Trophoblast cell (in vitro differentiated cells and primary cell): ENCODE measurements around the gene HPSE2.

Experiments
- DNase-seq, 2 donors: peaks; one replicate each; pipeline ENCODE4 v3.0.0-alpha.2; 2016
- H2AFZ ChIP-seq: 2 replicates; pipeline ENCODE4 v1.6.1; 2013; ENCODE audit warnings: low read length, moderate library complexity, mild to moderate bottlenecking; ENCODE audit not compliant: insufficient read depth, poor library complexity
- H2AK5ac ChIP-seq: 2 replicates; pipeline ENCODE4 v1.6.1; 2013; ENCODE audit warnings: mild to moderate bottlenecking, low read length
- H2BK120ac ChIP-seq: 2 replicates; pipeline ENCODE4 v1.6.1; 2013; ENCODE audit warnings: low read length, mild to moderate bottlenecking, moderate library complexity; ENCODE audit not compliant: insufficient read depth, poor library complexity
- H2BK12ac ChIP-seq: 2 replicates; pipeline ENCODE4 v1.6.1; 2013; ENCODE audit warnings: mild to moderate bottlenecking, low read length, moderate library complexity
- H2BK5ac ChIP-seq: 2 replicates; pipeline ENCODE4 v1.6.1; 2013; ENCODE audit warnings: low read length, low read depth, moderate library complexity, mild to moderate bottlenecking; ENCODE audit not compliant: poor library complexity
- H3K14ac ChIP-seq: 2 replicates; pipeline ENCODE4 v1.6.1; 2013; ENCODE audit warnings: mild to moderate bottlenecking, low read length
- H3K18ac ChIP-seq: 2 replicates; pipeline ENCODE4 v1.6.1; 2013; ENCODE audit warnings: mild to moderate bottlenecking, low read length
- H3K23ac ChIP-seq: 2 replicates; pipeline ENCODE4 v1.6.1; 2013; ENCODE audit warnings: low read length
- H3K27ac ChIP-seq: 2 replicates; pipeline ENCODE4 v1.5.1; 2013; ENCODE audit warnings: low read depth, mild to moderate bottlenecking, inconsistent platforms, low read length, moderate library complexity
- H3K27me3 ChIP-seq: 2 replicates; pipeline ENCODE4 v1.6.1; 2013; ENCODE audit warnings: inconsistent platforms, mild to moderate bottlenecking, low read length, moderate library complexity; ENCODE audit not compliant: insufficient read depth
- H3K36me3 ChIP-seq, 2 experiments: 1 replicate in 1 of 2; 2 replicates in 1 of 2; pipeline ENCODE4 v1.6.1; 2013; ENCODE audit warnings: low read length in 2 of 2, mild to moderate bottlenecking in 2 of 2, moderate library complexity in 1 of 2; ENCODE audit not compliant: insufficient read depth in 2 of 2, control insufficient read depth in 1 of 2
- H3K4ac ChIP-seq: 2 replicates; pipeline ENCODE4 v1.6.1; 2013; ENCODE audit warnings: low read depth, mild to moderate bottlenecking, low read length, moderate library complexity
- H3K4me1 ChIP-seq, 2 experiments: 1 replicate in 1 of 2; 2 replicates in 1 of 2; pipeline ENCODE4 v1.6.1; 2013; ENCODE audit warnings: low read length in 2 of 2, mild to moderate bottlenecking in 2 of 2, moderate library complexity in 1 of 2; ENCODE audit not compliant: insufficient read depth in 2 of 2, control insufficient read depth in 1 of 2
- H3K4me2 ChIP-seq: 2 replicates; pipeline ENCODE4 v1.6.1; 2013; ENCODE audit warnings: inconsistent platforms, mild to moderate bottlenecking, low read length, moderate library complexity
- H3K4me3 ChIP-seq: 2 replicates; pipeline ENCODE4 v1.5.1; 2013; ENCODE audit warnings: mild to moderate bottlenecking, low read depth, low read length, inconsistent platforms
- H3K79me1 ChIP-seq: one replicate; pipeline ENCODE4 v1.6.1; 2013; ENCODE audit warnings: low read length
- H3K79me2 ChIP-seq: 2 replicates; pipeline ENCODE4 v1.6.1; 2013; ENCODE audit warnings: low read length, mild to moderate bottlenecking; ENCODE audit not compliant: control insufficient read depth, insufficient read depth, poor library complexity
- H3K9ac ChIP-seq: 2 replicates; pipeline ENCODE4 v1.6.1; 2013; ENCODE audit warnings: mild to moderate bottlenecking, low read length
- H3K9me3 ChIP-seq: 2 replicates; pipeline ENCODE4 v1.6.1; 2013; ENCODE audit warnings: low read depth, mild to moderate bottlenecking, control low read depth, inconsistent platforms, low read length; ENCODE audit not compliant: insufficient read depth
- H4K12ac ChIP-seq: 2 replicates; pipeline ENCODE4 v1.6.1; 2013; ENCODE audit warnings: low read depth, mild to moderate bottlenecking, low read length, moderate library complexity
- H4K8ac ChIP-seq: 2 replicates; pipeline ENCODE4 v1.6.1; 2013; ENCODE audit warnings: low read depth, mild to moderate bottlenecking, low read length, moderate library complexity
- H4K91ac ChIP-seq: one replicate; pipeline ENCODE4 v1.6.1; 2013; ENCODE audit warnings: low read depth, mild to moderate bottlenecking, low read length, moderate library complexity
- WGBS: extraction: QIAGEN DNeasy Blood & Tissue Kit; methylation state at CpG from one replicate; pipeline ENCODE4 v1.1.7; 2013; ENCODE audit warnings: missing lambda C conversion rate; ENCODE audit not compliant: insufficient read length, insufficient coverage; ENCODE audit errors: extremely low coverage; 5-methylcytosine and 5-hydroxymethylcytosine counted together

The HPSE2 gene

GRCh38 chr10:98848361-98848760 is 387.3 kb downstream of the HPSE2 start:
- H2AFZ ChIP-seq = no peak overlapping the region
- H3K23ac ChIP-seq = no peak overlapping the region
- H3K18ac ChIP-seq = no peak overlapping the region
- H2BK5ac ChIP-seq = no peak overlapping the region
- H2BK12ac ChIP-seq = no peak overlapping the region
- H3K79me2 ChIP-seq = no peaks in the 10 kb centered on the region
- H4K12ac ChIP-seq = no peak overlapping the region
- no peak overlapping the region for H3K4ac ChIP-seq
- no peak overlapping the region for H4K91ac ChIP-seq
- H3K14ac ChIP-seq = no peak overlapping the region
- no peaks in the 10 kb centered on the region for H3K36me3 ChIP-seq
- H3K27me3 ChIP-seq = no peaks in the 10 kb centered on the region
- no peaks in the 10 kb centered on the region for H3K79me1 ChIP-seq
- H3K4me1 ChIP-seq = no peaks in the 10 kb centered on the region
- no peak overlapping the region for H3K4me3 ChIP-seq
- no peak overlapping the region for H2BK120ac ChIP-seq
- no peaks in the 10 kb centered on the region for H3K9me3 ChIP-seq
- no CpG with 5 or more reads among the region's 2 CpGs for WGBS
- no peak overlapping the region for H3K9ac ChIP-seq
- no peak overlapping the region for H3K4me2 ChIP-seq
- no peak overlapping the region for H4K8ac ChIP-seq
- no peak overlapping the region for H3K27ac ChIP-seq
- no peak for DNase-seq
- no peak overlapping the region for H2AK5ac ChIP-seq

GRCh38 chr10:98846787-98847186 is 388.9 kb downstream of the HPSE2 start:
- H3K36me3 ChIP-seq = no peaks in the 10 kb centered on the region
- WGBS = no CpG with 5 or more reads among the region's 2 CpGs
- H3K14ac ChIP-seq = no peak overlapping the region
- H3K9ac ChIP-seq = no peak overlapping the region
- no peak overlapping the region for H2BK12ac ChIP-seq
- H3K23ac ChIP-seq = no peak overlapping the region
- H2BK5ac ChIP-seq = no peak overlapping the region
- no peaks in the 10 kb centered on the region for H3K79me1 ChIP-seq
- no peak overlapping the region for H2BK120ac ChIP-seq
- no peak for DNase-seq
- no peak overlapping the region for H3K4me2 ChIP-seq
- no peak overlapping the region for H2AK5ac ChIP-seq
- no peak overlapping the region for H3K4me3 ChIP-seq
- no peaks in the 10 kb centered on the region for H3K27me3 ChIP-seq
- H3K27ac ChIP-seq = no peak overlapping the region
- no peak overlapping the region for H4K91ac ChIP-seq
- no peak overlapping the region for H2AFZ ChIP-seq
- no peak overlapping the region for H3K18ac ChIP-seq
- no peak overlapping the region for H4K8ac ChIP-seq
- H3K9me3 ChIP-seq = no peaks in the 10 kb centered on the region
- H3K4ac ChIP-seq = no peak overlapping the region
- no peaks in the 10 kb centered on the region for H3K79me2 ChIP-seq
- no peaks in the 10 kb centered on the region for H3K4me1 ChIP-seq
- no peak overlapping the region for H4K12ac ChIP-seq

- Histone ChIP-seq H2AFZ (no peak overlapping the region), H3K27me3 (no peaks in the 10 kb centered on the region), H3K4me1 (peaks cover 0 to 3% of the 10 kb centered on the region in 2 experiments), H3K18ac (no peak overlapping the region), H2BK5ac (no peak overlapping the region), H3K36me3 (no peaks in the 10 kb centered on the region), H3K4me3 (no peak overlapping the region), H2AK5ac (no peak overlapping the region), H2BK12ac (no peak overlapping the region), H3K23ac (no peak overlapping the region), H3K79me1 (no peaks in the 10 kb centered on the region), H3K79me2 (no peaks in the 10 kb centered on the region), H4K91ac (no peak overlapping the region), H3K9ac (no peak overlapping the region), H3K9me3 (no peaks in the 10 kb centered on the region), H3K4me2 (no peak overlapping the region), H4K8ac (no peak overlapping the region), H3K14ac (no peak overlapping the region), H3K27ac (no peak overlapping the region), H3K4ac (no peak overlapping the region), H2BK120ac (no peak overlapping the region), H4K12ac (no peak overlapping the region)
- no peak for DNase-seq
- WGBS = no CpG with 5 or more reads among the region's 1 CpG
These were observed 402.1 kb downstream of the HPSE2 start for GRCh38 chr10:98833542-98833941.

GRCh38 chr10:98832738-98833137 is 402.9 kb downstream of the HPSE2 start:
- no peak overlapping the region for H3K4me3 ChIP-seq
- no peak overlapping the region for H4K12ac ChIP-seq
- no peak for DNase-seq
- H3K9ac ChIP-seq = no peak overlapping the region
- H2AFZ ChIP-seq = no peak overlapping the region
- H3K18ac ChIP-seq = no peak overlapping the region
- no peak overlapping the region for H3K23ac ChIP-seq
- no CpG with 5 or more reads among the region's 2 CpGs for WGBS
- H2BK5ac ChIP-seq = no peak overlapping the region
- H3K79me2 ChIP-seq = no peaks in the 10 kb centered on the region
- no peak overlapping the region for H3K4ac ChIP-seq
- H3K27ac ChIP-seq = peak overlapping the region; percentile 44
- no peak overlapping the region for H3K4me2 ChIP-seq
- H3K9me3 ChIP-seq = no peaks in the 10 kb centered on the region
- H3K14ac ChIP-seq = no peak overlapping the region
- H3K27me3 ChIP-seq = no peaks in the 10 kb centered on the region
- H2AK5ac ChIP-seq = no peak overlapping the region
- no peaks in the 10 kb centered on the region for H3K79me1 ChIP-seq
- no peaks in the 10 kb centered on the region for H3K36me3 ChIP-seq
- H4K8ac ChIP-seq = no peak overlapping the region
- H2BK120ac ChIP-seq = no peak overlapping the region
- H4K91ac ChIP-seq = no peak overlapping the region
- H2BK12ac ChIP-seq = no peak overlapping the region
- H3K4me1 ChIP-seq = peaks cover 0 to 3% of the 10 kb centered on the region in 2 experiments
